HFFc6 (cell line): ENCODE data around the gene GRIN2A. TPM values are rescaled to one million over a fixed set of nuclear protein-coding genes. Genes with fewer than 3 reads are reported as not detected.
A peak's percentile ranks its signal among the peaks of the same experiment; 100 is the strongest.

Experiments
- DNase-seq: peaks from one replicate; pipeline ENCODE4 v3.0.0-alpha.2; 2018
- H3K27ac Mint-ChIP-seq: 2 replicates; pipeline ENCODE4 v1.8.0; 2020; ENCODE audit warnings: mild to moderate bottlenecking, mixed read lengths
- H3K27me3 Mint-ChIP-seq: 2 replicates; pipeline ENCODE4 v1.8.0; 2021; ENCODE audit warnings: mild to moderate bottlenecking, moderate library complexity, mixed read lengths; ENCODE audit not compliant: insufficient read depth
- H3K36me3 Mint-ChIP-seq: 2 replicates; pipeline ENCODE4 v1.8.0; 2021; ENCODE audit warnings: low read depth, mixed read lengths
- H3K4me1 Mint-ChIP-seq: 2 replicates; pipeline ENCODE4 v1.8.0; 2020; ENCODE audit warnings: low read depth, mixed read lengths
- H3K4me3 Mint-ChIP-seq: 2 replicates; pipeline ENCODE4 v1.8.0; 2020; ENCODE audit warnings: mild to moderate bottlenecking, moderate library complexity, mixed read lengths
- H3K9me3 Mint-ChIP-seq: 2 replicates; pipeline ENCODE4 v1.8.0; 2020; ENCODE audit warnings: mild to moderate bottlenecking, mixed read lengths
- CTCF ChIP-seq: fragments of 200-600 bp; sonication (generic); IDR thresholded peaks from 2 replicates; pipeline ENCODE4 v1.5.0; 2021; ENCODE audit warnings: antibody characterized with exemption, mild to moderate bottlenecking
- total RNA-seq, 6 experiments: library from RNA; stranded (reverse); fragmentation: NEBNext Ultra II Directional; extraction: Animal tissue kit (Norgen Biotek cat#: 25700); gene quantifications; 2 replicates in 1 of 6; 3 replicates in 5 of 6; pipeline ENCODE4 v1.2.3, GENCODE V29; 2021

Gene GRIN2A
- total RNA-seq, 6 experiments from 2014 or later, result 0.02 to 0.18 (median 0.08) TPM; not detected in 1

- H3K27ac Mint-ChIP-seq, result peak overlapping the region; percentile 46; the same call in 1 of the 2 replicates
- DNase-seq, result no peak
- H3K4me3 Mint-ChIP-seq, result peak overlapping the region; percentile 4; the same call in 1 of the 2 replicates
- peaks cover 13% of the 10 kb centered on the region for H3K9me3 Mint-ChIP-seq
- no peaks in the 10 kb centered on the region; the same call in 1 of the 2 replicates for H3K27me3 Mint-ChIP-seq
- TF ChIP-seq CTCF, result no peak
- peaks cover 18% of the 10 kb centered on the region for H3K36me3 Mint-ChIP-seq
- peaks cover 66% of the 10 kb centered on the region for H3K4me1 Mint-ChIP-seq
Observed at GRCh38 chr16:10103700-10104099, 78.5 kb downstream of the GRIN2A start.

GRCh38 chr16:10103118-10103517, 79.1 kb downstream of the GRIN2A start:
- Mint-ChIP-seq H3K4me1 (peaks cover 72% of the 10 kb centered on the region), H3K27ac (peak overlapping the region; percentile 34), H3K4me3 (peak overlapping the region; percentile 10), H3K36me3 (peaks cover 18% of the 10 kb centered on the region), H3K9me3 (peaks cover 13% of the 10 kb centered on the region), H3K27me3 (no peaks in the 10 kb centered on the region; the same call in 1 of the 2 replicates)
- peak; percentile 68 for DNase-seq
- no peak for TF ChIP-seq CTCF

GRCh38 chr16:10100829-10101228, 81.4 kb downstream of the GRIN2A start:
- DNase-seq, result no peak
- Mint-ChIP-seq H3K4me1 (peaks cover 76% of the 10 kb centered on the region), H3K4me3 (no peak overlapping the region), H3K27ac (no peak overlapping the region), H3K36me3 (peaks cover 29% of the 10 kb centered on the region), H3K27me3 (no peaks in the 10 kb centered on the region; the same call in 1 of the 2 replicates), H3K9me3 (peaks cover 13% of the 10 kb centered on the region)
- TF ChIP-seq CTCF, result no peak

GRCh38 chr16:10098991-10099390, 83.2 kb downstream of the GRIN2A start:
- Mint-ChIP-seq H3K4me3 (peak overlapping the region; percentile 31; the same call in 1 of the 2 replicates), H3K9me3 (peaks cover 13% of the 10 kb centered on the region), H3K27ac (peak overlapping the region; percentile 66), H3K36me3 (peaks cover 34% of the 10 kb centered on the region), H3K4me1 (peaks cover 72% of the 10 kb centered on the region), H3K27me3 (no peaks in the 10 kb centered on the region)
- peak; percentile 67 for DNase-seq
- no peak for TF ChIP-seq CTCF

GRCh38 chr16:10097271-10097670, 85.0 kb downstream of the GRIN2A start:
- no peak for TF ChIP-seq CTCF

GRCh38 chr16:10093576-10093975, 88.7 kb downstream of the GRIN2A start:
- no peak overlapping the region for H3K27ac Mint-ChIP-seq
- DNase-seq, result no peak
- no peaks in the 10 kb centered on the region for H3K27me3 Mint-ChIP-seq
- H3K4me1 Mint-ChIP-seq, result peaks cover 51% of the 10 kb centered on the region
- TF ChIP-seq CTCF, result no peak
- H3K4me3 Mint-ChIP-seq, result no peak overlapping the region
- H3K36me3 Mint-ChIP-seq, result peaks cover 29% of the 10 kb centered on the region
- peaks cover 13% of the 10 kb centered on the region for H3K9me3 Mint-ChIP-seq

More at GRCh38 chr16:10097271-10097670, 85.0 kb downstream of the GRIN2A start:
- peak overlapping the region; percentile 53 for H3K27ac Mint-ChIP-seq
- H3K9me3 Mint-ChIP-seq, result peaks cover 13% of the 10 kb centered on the region
- peaks cover 28% of the 10 kb centered on the region for H3K36me3 Mint-ChIP-seq
- no peaks in the 10 kb centered on the region for H3K27me3 Mint-ChIP-seq
- peak; percentile 39 for DNase-seq
- H3K4me3 Mint-ChIP-seq, result peak overlapping the region; percentile 57
- peaks cover 55% of the 10 kb centered on the region for H3K4me1 Mint-ChIP-seq
